GM23338 (cell line): Measurements from ENCODE around the gene HSPA12B. TPM values are rescaled to one million over a fixed set of nuclear protein-coding genes. Genes with fewer than 3 reads are reported as not detected.

Experiments used
- ATAC-seq: fragments of 200-7000 bp; cut with Tn5 transposase; 3 replicates; pipeline ENCODE4 v1.9.1; 2020
- DNase-seq: peaks from one replicate; pipeline ENCODE4 v3.0.0-alpha.2; 2015; ENCODE audit warnings: low spot score
- H2AFZ ChIP-seq: fragments of 200-600 bp; sonication (generic); 2 replicates; pipeline ENCODE4 v1.8.0; 2016; ENCODE audit warnings: antibody characterized with exemption, mild to moderate bottlenecking, moderate library complexity
- H3F3A ChIP-seq: fragments of 200-600 bp; sonication (generic); replicated peaks from 2 replicates; pipeline ENCODE4 v1.8.0; 2017; ENCODE audit warnings: antibody characterized with exemption, mixed run types, low read depth
- H3K27ac ChIP-seq: fragments of 200-600 bp; sonication (generic); 2 replicates; pipeline ENCODE4 v1.6.1; 2016; ENCODE audit warnings: low read depth
- H3K27me3 ChIP-seq: fragments of 200-600 bp; sonication (generic); 2 replicates; pipeline ENCODE4 v1.8.0; 2016; ENCODE audit warnings: mild to moderate bottlenecking, mixed run types, moderate library complexity; ENCODE audit not compliant: insufficient read depth
- H3K36me3 ChIP-seq: fragments of 200-600 bp; sonication (generic); 2 replicates; pipeline ENCODE4 v1.8.0; 2016; ENCODE audit warnings: mild to moderate bottlenecking; ENCODE audit not compliant: insufficient read depth
- H3K4me1 ChIP-seq: fragments of 200-600 bp; sonication (generic); 2 replicates; pipeline ENCODE4 v1.8.0; 2016; ENCODE audit warnings: mild to moderate bottlenecking, moderate library complexity; ENCODE audit not compliant: insufficient read depth
- H3K4me2 ChIP-seq: fragments of 200-600 bp; sonication (generic); 2 replicates; pipeline ENCODE4 v1.7.1; 2017; ENCODE audit warnings: mixed run types
- H3K4me3 ChIP-seq: fragments of 200-600 bp; sonication (generic); 2 replicates; pipeline ENCODE4 v1.6.1; 2016; ENCODE audit warnings: mixed run types
- H3K79me2 ChIP-seq: fragments of 200-600 bp; sonication (generic); replicated peaks from 2 replicates; pipeline ENCODE4 v1.8.0; 2017; ENCODE audit warnings: mild to moderate bottlenecking; ENCODE audit not compliant: insufficient read depth
- H3K9me2 ChIP-seq: fragments of 200-600 bp; sonication (generic); 2 replicates; pipeline ENCODE4 v1.8.0; 2017; ENCODE audit not compliant: insufficient read depth
- H4K20me1 ChIP-seq: fragments of 200-600 bp; sonication (generic); replicated peaks from 2 replicates; pipeline ENCODE4 v1.8.0; 2017; ENCODE audit warnings: mild to moderate bottlenecking; ENCODE audit not compliant: insufficient read depth
- H3K27ac Mint-ChIP-seq: 2 replicates; pipeline ENCODE4 v1.8.0; 2020; ENCODE audit warnings: inconsistent platforms, mild to moderate bottlenecking, moderate library complexity, mixed read lengths
- H3K27me3 Mint-ChIP-seq: 3 replicates; pipeline ENCODE4 v1.8.0; 2022; ENCODE audit warnings: low read depth, mild to moderate bottlenecking, moderate library complexity, mixed read lengths, inconsistent platforms; ENCODE audit not compliant: insufficient read depth, poor library complexity
- H3K36me3 Mint-ChIP-seq: 3 replicates; pipeline ENCODE4 v1.8.0; 2021; ENCODE audit warnings: low read depth, mild to moderate bottlenecking, inconsistent platforms, moderate library complexity, mixed read lengths
- H3K4me1 Mint-ChIP-seq: 3 replicates; pipeline ENCODE4 v1.8.0; 2020; ENCODE audit warnings: mild to moderate bottlenecking, inconsistent platforms, mixed read lengths
- H3K4me3 Mint-ChIP-seq: 3 replicates; pipeline ENCODE4 v1.8.0; 2021; ENCODE audit warnings: moderate library complexity, mild to moderate bottlenecking, inconsistent platforms, mixed read lengths
- H3K9me3 Mint-ChIP-seq: 3 replicates; pipeline ENCODE4 v1.8.0; 2020; ENCODE audit warnings: moderate library complexity, mild to moderate bottlenecking, inconsistent platforms, mixed read lengths
- CREB1 ChIP-seq: fragments of 250-450 bp; sonication (Bioruptor Pico); IDR thresholded peaks from 2 replicates; pipeline ENCODE4 v1.5.0; 2020; ENCODE audit warnings: low read depth, mild to moderate bottlenecking, moderate library complexity
- EZH2 ChIP-seq: fragments of 200-600 bp; sonication (generic); IDR thresholded peaks from one replicate; pipeline ENCODE4 v1.8.0; 2017; ENCODE audit warnings: antibody characterized with exemption, mild to moderate bottlenecking, low read depth; ENCODE audit not compliant: unreplicated experiment
- EZH2phosphoT487 ChIP-seq: fragments of 200-600 bp; sonication (generic); IDR thresholded peaks from one replicate; pipeline ENCODE4 v1.8.1; 2018; ENCODE audit warnings: antibody characterized with exemption; ENCODE audit not compliant: unreplicated experiment
- JUNB ChIP-seq: IDR thresholded peaks from one replicate; pipeline ENCODE4 v1.6.1; 2016; ENCODE audit warnings: antibody characterized with exemption; ENCODE audit not compliant: unreplicated experiment
- NANOG ChIP-seq: IDR thresholded peaks from 2 replicates; pipeline ENCODE4 v1.6.1; 2016; ENCODE audit warnings: antibody characterized with exemption, borderline replicate concordance
- POLR2AphosphoS5 ChIP-seq: IDR thresholded peaks from 2 replicates; pipeline ENCODE4 v1.6.1; 2016; ENCODE audit warnings: antibody characterized with exemption, low read depth
- STAT1 ChIP-seq: IDR thresholded peaks from one replicate; pipeline ENCODE4 v1.6.1; 2016; ENCODE audit warnings: antibody characterized with exemption; ENCODE audit not compliant: unreplicated experiment
- ZNF114 ChIP-seq: fragments of 250-450 bp; sonication (Bioruptor Pico); IDR thresholded peaks from 2 replicates; pipeline ENCODE4 v1.5.0; 2020; ENCODE audit warnings: mild to moderate bottlenecking, moderate library complexity
- ZNF331 ChIP-seq: fragments of 250-450 bp; sonication (Bioruptor Pico); IDR thresholded peaks from 2 replicates; pipeline ENCODE4 v1.5.0; 2020; ENCODE audit warnings: low read depth, mild to moderate bottlenecking, moderate library complexity
- polyA plus RNA-seq: library from polyadenylated mRNA; unstranded; fragments of >200 nt; fragmentation: Nextera tagmentation; extraction: Ambion mirVana; gene quantifications from 2 replicates; pipeline ENCODE4 v1.2.1, GENCODE V29; 2016
- total RNA-seq: library from RNA; depleted of rRNA; stranded (reverse); fragments of >200 nt; shearing (Covaris generic); gene quantifications from 2 replicates; pipeline ENCODE4 v1.2.3, GENCODE V29; 2014
- TF ChIP-seq, protein P1 (sequence below): IDR thresholded peaks from 2 replicates; pipeline ENCODE4 v1.6.1; 2016; ENCODE audit warnings: antibody characterized with exemption
- TF ChIP-seq, protein P2 (sequence below): IDR thresholded peaks from one replicate; pipeline ENCODE4 v1.6.1; 2018; ENCODE audit warnings: antibody characterized with exemption; ENCODE audit not compliant: unreplicated experiment
- TF ChIP-seq, protein P3 (sequence below), 2 experiments: fragments of 200-600 bp in 1 of 2; sonication (generic) in 1 of 2; conservative IDR thresholded peaks; 2 replicates each; pipeline versions ENCODE4 v1.5.1 to v1.6.1; 2016 to 2017; ENCODE audit warnings: antibody characterized with exemption in 2 of 2, low read depth in 2 of 2, mild to moderate bottlenecking in 2 of 2, moderate library complexity in 1 of 2

Gene HSPA12B
- total and polyA plus RNA-seq, 2 experiments from 2014 or later = 2.8 to 6.5 TPM

DNA sequence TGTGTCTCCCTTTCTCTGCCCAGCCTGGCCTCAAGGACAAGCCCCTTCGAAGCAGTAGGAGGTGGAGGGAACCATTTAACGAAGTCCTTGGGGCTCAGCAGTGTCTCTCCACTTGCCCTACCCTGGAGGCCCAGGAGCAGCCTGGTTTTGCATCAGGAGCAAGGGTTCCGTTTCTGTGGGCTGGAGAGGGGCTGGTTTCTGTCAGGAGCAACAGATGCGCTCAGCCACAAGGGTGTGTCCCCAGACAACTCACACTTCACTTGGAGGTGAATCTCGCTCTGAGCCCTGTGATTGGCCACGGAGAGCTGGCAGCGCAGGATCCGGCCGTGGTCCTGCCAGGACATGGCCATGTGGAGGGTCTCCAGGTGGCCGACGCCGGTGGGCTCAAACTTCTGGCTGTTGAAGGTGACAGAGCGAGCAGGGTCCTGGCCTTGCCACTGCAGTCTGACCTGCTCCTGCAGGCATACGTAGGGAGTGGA lies 27.0 kb upstream of the HSPA12B start:
- Histone ChIP-seq H3F3A (no peaks in the 10 kb centered on the region), H3K4me3 (no peak overlapping the region), H3K36me3 (no peaks in the 10 kb centered on the region), H3K27ac (no peak overlapping the region), H2AFZ (no peak overlapping the region), H3K4me2 (no peak overlapping the region), H3K27me3 (no peaks in the 10 kb centered on the region), H3K9me2 (no peaks in the 10 kb centered on the region), H3K4me1 (no peaks in the 10 kb centered on the region), H3K79me2 (no peaks in the 10 kb centered on the region), H4K20me1 (no peaks in the 10 kb centered on the region)
- TF ChIP-seq CREB1 (no peak), POLR2AphosphoS5 (no peak), STAT1 (no peak)
- TF ChIP-seq, protein P1, sequence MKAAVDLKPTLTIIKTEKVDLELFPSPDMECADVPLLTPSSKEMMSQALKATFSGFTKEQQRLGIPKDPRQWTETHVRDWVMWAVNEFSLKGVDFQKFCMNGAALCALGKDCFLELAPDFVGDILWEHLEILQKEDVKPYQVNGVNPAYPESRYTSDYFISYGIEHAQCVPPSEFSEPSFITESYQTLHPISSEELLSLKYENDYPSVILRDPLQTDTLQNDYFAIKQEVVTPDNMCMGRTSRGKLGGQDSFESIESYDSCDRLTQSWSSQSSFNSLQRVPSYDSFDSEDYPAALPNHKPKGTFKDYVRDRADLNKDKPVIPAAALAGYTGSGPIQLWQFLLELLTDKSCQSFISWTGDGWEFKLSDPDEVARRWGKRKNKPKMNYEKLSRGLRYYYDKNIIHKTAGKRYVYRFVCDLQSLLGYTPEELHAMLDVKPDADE = no peak
- DNase-seq (no peak), ATAC-seq (peak; percentile 36)
- Mint-ChIP-seq H3K27me3 (peaks cover 5% of the 10 kb centered on the region), H3K4me1 (no peaks in the 10 kb centered on the region), H3K9me3 (no peaks in the 10 kb centered on the region), H3K36me3 (no peaks in the 10 kb centered on the region), H3K27ac (no peak overlapping the region), H3K4me3 (no peak overlapping the region)

DNA sequence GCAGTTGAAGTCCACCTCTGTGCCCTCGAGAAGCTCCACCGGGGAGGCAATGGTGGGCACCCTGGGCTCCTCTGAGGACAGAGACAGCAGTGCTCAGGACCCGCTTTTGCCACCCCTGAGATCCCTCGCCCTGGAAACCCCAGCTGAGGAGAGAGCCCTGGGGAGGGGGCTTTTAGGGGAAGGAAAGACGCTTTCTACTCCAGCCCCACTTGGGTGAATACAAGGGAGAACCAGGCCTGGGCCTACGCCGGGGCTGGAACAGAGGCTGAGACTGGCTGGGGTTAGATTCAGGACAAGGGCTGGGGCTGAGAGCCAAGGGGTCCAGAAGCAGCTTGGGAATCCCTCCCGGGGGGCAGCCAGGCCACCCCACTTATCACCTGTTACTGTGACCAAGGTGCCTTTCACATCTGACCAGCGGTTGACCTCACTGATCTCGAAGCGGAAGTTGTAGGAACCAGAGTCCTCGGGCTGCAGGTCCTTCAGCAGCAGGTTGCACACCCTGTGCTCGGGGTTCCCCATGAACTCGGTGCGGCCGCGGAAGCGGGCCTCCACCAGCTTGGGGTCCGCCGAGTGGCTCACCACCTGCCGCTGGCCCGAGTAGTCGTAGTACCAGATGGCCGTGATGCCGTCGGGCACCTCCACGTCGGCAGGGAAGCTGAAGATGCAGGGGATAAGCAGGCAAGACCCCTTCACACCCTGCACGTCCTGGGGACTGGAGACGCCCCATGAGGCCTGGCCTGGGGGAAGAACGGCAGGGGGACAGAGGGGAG lies 26.3 kb upstream of the HSPA12B start:
- Histone ChIP-seq H4K20me1 (no peaks in the 10 kb centered on the region), H3K36me3 (no peaks in the 10 kb centered on the region), H3K4me3 (no peak overlapping the region), H3K4me2 (no peak overlapping the region), H3K27ac (no peak overlapping the region), H3K27me3 (no peaks in the 10 kb centered on the region), H3K79me2 (no peaks in the 10 kb centered on the region), H2AFZ (no peak overlapping the region), H3F3A (no peaks in the 10 kb centered on the region), H3K9me2 (no peaks in the 10 kb centered on the region), H3K4me1 (no peaks in the 10 kb centered on the region)
- no peaks in the 10 kb centered on the region for H3K36me3 Mint-ChIP-seq
- H3K27ac Mint-ChIP-seq = no peak overlapping the region
- ATAC-seq (no peak), DNase-seq (no peak)
- no peaks in the 10 kb centered on the region for H3K4me1 Mint-ChIP-seq
- H3K9me3 Mint-ChIP-seq = no peaks in the 10 kb centered on the region
- peaks cover 5% of the 10 kb centered on the region for H3K27me3 Mint-ChIP-seq
- no peak overlapping the region for H3K4me3 Mint-ChIP-seq
- TF ChIP-seq ZNF114 (CRISPR knock-in tag) (no peak), POLR2AphosphoS5 (no peak), STAT1 (no peak), JUNB (no peak), EZH2 (no peak), ZNF331 (no peak), CREB1 (no peak), NANOG (no peak), EZH2phosphoT487 (no peak)
- TF ChIP-seq, protein P2, sequence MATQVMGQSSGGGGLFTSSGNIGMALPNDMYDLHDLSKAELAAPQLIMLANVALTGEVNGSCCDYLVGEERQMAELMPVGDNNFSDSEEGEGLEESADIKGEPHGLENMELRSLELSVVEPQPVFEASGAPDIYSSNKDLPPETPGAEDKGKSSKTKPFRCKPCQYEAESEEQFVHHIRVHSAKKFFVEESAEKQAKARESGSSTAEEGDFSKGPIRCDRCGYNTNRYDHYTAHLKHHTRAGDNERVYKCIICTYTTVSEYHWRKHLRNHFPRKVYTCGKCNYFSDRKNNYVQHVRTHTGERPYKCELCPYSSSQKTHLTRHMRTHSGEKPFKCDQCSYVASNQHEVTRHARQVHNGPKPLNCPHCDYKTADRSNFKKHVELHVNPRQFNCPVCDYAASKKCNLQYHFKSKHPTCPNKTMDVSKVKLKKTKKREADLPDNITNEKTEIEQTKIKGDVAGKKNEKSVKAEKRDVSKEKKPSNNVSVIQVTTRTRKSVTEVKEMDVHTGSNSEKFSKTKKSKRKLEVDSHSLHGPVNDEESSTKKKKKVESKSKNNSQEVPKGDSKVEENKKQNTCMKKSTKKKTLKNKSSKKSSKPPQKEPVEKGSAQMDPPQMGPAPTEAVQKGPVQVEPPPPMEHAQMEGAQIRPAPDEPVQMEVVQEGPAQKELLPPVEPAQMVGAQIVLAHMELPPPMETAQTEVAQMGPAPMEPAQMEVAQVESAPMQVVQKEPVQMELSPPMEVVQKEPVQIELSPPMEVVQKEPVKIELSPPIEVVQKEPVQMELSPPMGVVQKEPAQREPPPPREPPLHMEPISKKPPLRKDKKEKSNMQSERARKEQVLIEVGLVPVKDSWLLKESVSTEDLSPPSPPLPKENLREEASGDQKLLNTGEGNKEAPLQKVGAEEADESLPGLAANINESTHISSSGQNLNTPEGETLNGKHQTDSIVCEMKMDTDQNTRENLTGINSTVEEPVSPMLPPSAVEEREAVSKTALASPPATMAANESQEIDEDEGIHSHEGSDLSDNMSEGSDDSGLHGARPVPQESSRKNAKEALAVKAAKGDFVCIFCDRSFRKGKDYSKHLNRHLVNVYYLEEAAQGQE = no peak
- TF ChIP-seq, protein P3, sequence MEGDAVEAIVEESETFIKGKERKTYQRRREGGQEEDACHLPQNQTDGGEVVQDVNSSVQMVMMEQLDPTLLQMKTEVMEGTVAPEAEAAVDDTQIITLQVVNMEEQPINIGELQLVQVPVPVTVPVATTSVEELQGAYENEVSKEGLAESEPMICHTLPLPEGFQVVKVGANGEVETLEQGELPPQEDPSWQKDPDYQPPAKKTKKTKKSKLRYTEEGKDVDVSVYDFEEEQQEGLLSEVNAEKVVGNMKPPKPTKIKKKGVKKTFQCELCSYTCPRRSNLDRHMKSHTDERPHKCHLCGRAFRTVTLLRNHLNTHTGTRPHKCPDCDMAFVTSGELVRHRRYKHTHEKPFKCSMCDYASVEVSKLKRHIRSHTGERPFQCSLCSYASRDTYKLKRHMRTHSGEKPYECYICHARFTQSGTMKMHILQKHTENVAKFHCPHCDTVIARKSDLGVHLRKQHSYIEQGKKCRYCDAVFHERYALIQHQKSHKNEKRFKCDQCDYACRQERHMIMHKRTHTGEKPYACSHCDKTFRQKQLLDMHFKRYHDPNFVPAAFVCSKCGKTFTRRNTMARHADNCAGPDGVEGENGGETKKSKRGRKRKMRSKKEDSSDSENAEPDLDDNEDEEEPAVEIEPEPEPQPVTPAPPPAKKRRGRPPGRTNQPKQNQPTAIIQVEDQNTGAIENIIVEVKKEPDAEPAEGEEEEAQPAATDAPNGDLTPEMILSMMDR (conservative IDR thresholded peaks at IDR 0.05; ENCODE audit: low read depth in 2 of 2) = no peak
- TF ChIP-seq, protein P1 = no peak
